Stimulated activated CD4-positive, alpha-beta T cell treated with anti-CD3 and anti-CD28 coated beads, Interleukin-2, amount 100 ng/mL, for 24 hours (primary cell): ENCODE data around the gene PHF3.
A peak's percentile ranks its signal among the peaks of the same experiment; 100 is the strongest.

ENCODE experiments used
- DNase-seq, 2 donors: peaks; one replicate each; pipeline ENCODE4 v3.0.0-alpha.2; 2020

Gene PHF3

GRCh38 chr6:63635588-63636517 is at the start of gene PHF3:
Gene PHF3, plus strand, starts transcription at chr6:63635802. Its CDS starts 10,750 bp downstream, at chr6:63646552.
- peak; percentile 89 to 91 for DNase-seq

GRCh38 chr6:63589952-63590411 is 45.6 kb upstream of the PHF3 start:
- DNase-seq: no peak

- DNase-seq: no peak
Measured at GRCh38 chr6:63592886-63593285, 42.7 kb upstream of the PHF3 start.

- no peak for DNase-seq
Measured at GRCh38 chr6:63597141-63598048, 38.2 kb upstream of the PHF3 start.

GRCh38 chr6:63598049-63599036 is 37.3 kb upstream of the PHF3 start:
- peak; percentile 70 to 74 for DNase-seq

GRCh38 chr6:63599243-63599642 is 36.4 kb upstream of the PHF3 start:
- DNase-seq: no peak

- DNase-seq: no peak
Measured at GRCh38 chr6:63600136-63600535, 35.5 kb upstream of the PHF3 start.

- no peak for DNase-seq
Measured at GRCh38 chr6:63609231-63609630, 26.4 kb upstream of the PHF3 start.

GRCh38 chr6:63610944-63611343 is 24.7 kb upstream of the PHF3 start:
- DNase-seq: no peak

GRCh38 chr6:63611560-63611959 is 24.0 kb upstream of the PHF3 start:
- DNase-seq: no peak

GRCh38 chr6:63615590-63615989 is 20.0 kb upstream of the PHF3 start:
- no peak for DNase-seq

- DNase-seq: no peak
Measured at GRCh38 chr6:63624091-63624490, 11.5 kb upstream of the PHF3 start.

- no peak for DNase-seq
Measured at GRCh38 chr6:63630466-63630865, 5.1 kb upstream of the PHF3 start.

- DNase-seq: no peak
Measured at GRCh38 chr6:63634630-63635029, 972 bp upstream of the PHF3 start.

- DNase-seq: no peak
Measured at GRCh38 chr6:63635215-63635587, 401 bp upstream of the PHF3 start.

- peak; percentile 72 to 75 for DNase-seq
Measured at GRCh38 chr6:63636518-63637021, 968 bp downstream of the PHF3 start.

- no peak for DNase-seq
Measured at GRCh38 chr6:63637865-63638445, 2.4 kb downstream of the PHF3 start.

- DNase-seq: no peak
Measured at GRCh38 chr6:63640062-63640461, 4.5 kb downstream of the PHF3 start.

- DNase-seq: no peak
Measured at GRCh38 chr6:63643862-63644261, 8.3 kb downstream of the PHF3 start.

- no peak for DNase-seq
Measured at GRCh38 chr6:63644668-63645326, 9.2 kb downstream of the PHF3 start.

- DNase-seq: no peak
Measured at GRCh38 chr6:63649269-63649668, 13.7 kb downstream of the PHF3 start.
